A549 treated with AZD9567 at 1 μM for 4 hours (cell line): Measurements from ENCODE around the gene CMTM2. TPM values are rescaled to one million over a fixed set of nuclear protein-coding genes. Genes with fewer than 3 reads are reported as not detected.

ENCODE experiments used
- total RNA-seq: library from RNA; stranded (reverse); fragments of 200-300 nt; extraction: Qiagen RNA extraction; gene quantifications from 5 replicates; pipeline ENCODE4 v1.2.3, GENCODE V29; 2022; ENCODE audit not compliant: insufficient read depth

Gene CMTM2
- total RNA-seq: 0.17 TPM in 1 of 5 replicates, not detected in the others

GRCh38 chr16:66578651-66579531 is at the start of gene CMTM2:
TSS of gene CMTM2 (plus strand) at chr16:66579463. CDS start at chr16:66579608, 145 bp downstream.

GRCh38 chr16:66549284-66550131 is 29.8 kb upstream of the CMTM2 start, which contains the start of gene TK2:
TSS of gene TK2 (minus strand) at chr16:66550122. CDS start at chr16:66550061, 61 bp downstream.

GRCh38 chr16:66552286-66553177 is 26.7 kb upstream of the CMTM2 start, which contains the start of gene CKLF:
TSS of gene CKLF (plus strand) at chr16:66552576. CDS start at chr16:66552716, 140 bp downstream.

GRCh38 chr16:66566051-66566901 is 13.0 kb upstream of the CMTM2 start, which contains the start of gene CMTM1:
TSS of gene CMTM1 (plus strand) at chr16:66566439. CDS start at chr16:66566514, 75 bp downstream.

GRCh38 chr16:66604376-66605176 is 25.3 kb downstream of the CMTM2 start, which contains the start of gene CMTM3:
TSS of gene CMTM3 (plus strand) at chr16:66604704. CDS start at chr16:66604806, 102 bp downstream.

Other genes with a start within 250 kb of the CMTM2 start
- 0.09 to 0.15 TPM (median 0.14 TPM) in 4 of 5 replicates, not detected in the other for gene CDH5, start 212.8 kb upstream of the CMTM2 start, total RNA-seq
- gene BEAN1, start 152.2 kb upstream of the CMTM2 start, total RNA-seq: 1.4 to 4.8 TPM (median 4.2 TPM) in 5 replicates
- gene TK2, start 29.3 kb upstream of the CMTM2 start, total RNA-seq: 16.2 to 29.0 TPM (median 16.9 TPM) in 5 replicates
- 54.6 to 71.3 TPM (median 64.6 TPM) in 5 replicates for gene CKLF, start 26.9 kb upstream of the CMTM2 start, total RNA-seq
- 0.83 to 2.5 TPM (median 1.1 TPM) in 5 replicates for gene CMTM1, start 13.0 kb upstream of the CMTM2 start, total RNA-seq
- 77.5 to 85.9 TPM (median 81.5 TPM) in 5 replicates for gene CMTM3, start 25.2 kb downstream of the CMTM2 start, total RNA-seq
- gene CMTM4, start 117.3 kb downstream of the CMTM2 start, total RNA-seq: 24.1 to 39.8 TPM (median 37.2 TPM) in 5 replicates
- 40.6 to 57.0 TPM (median 55.7 TPM) in 5 replicates for gene DYNC1LI2, start 172.1 kb downstream of the CMTM2 start, total RNA-seq
- 0.07 to 0.08 TPM in 2 of 5 replicates, not detected in the others for gene TERB1, start 222.1 kb downstream of the CMTM2 start, total RNA-seq